Mucosa of rectum (tissue), 2 donors: Measurements from ENCODE around the gene C5orf58.

Experiments used
- H3K27ac ChIP-seq, 2 donors: one replicate each; pipeline ENCODE4 v1.7.0; 2013; ENCODE audit warnings: inconsistent platforms in 2 of 2, low read depth in 2 of 2, low read length in 2 of 2
- H3K27me3 ChIP-seq, 2 donors: one replicate each; pipeline ENCODE4 v1.7.0; 2013; ENCODE audit warnings: low read length in 2 of 2; ENCODE audit not compliant: control insufficient read depth in 2 of 2, insufficient read depth in 2 of 2
- H3K36me3 ChIP-seq, 2 donors: one replicate each; pipeline ENCODE4 v1.7.0; 2013; ENCODE audit warnings: low read length in 2 of 2; ENCODE audit not compliant: control insufficient read depth in 2 of 2, insufficient read depth in 2 of 2
- H3K4me1 ChIP-seq, 2 donors: one replicate each; pipeline ENCODE4 v1.7.0; 2013; ENCODE audit warnings: low read length in 2 of 2, mild to moderate bottlenecking in 1 of 2; ENCODE audit not compliant: control insufficient read depth in 2 of 2, insufficient read depth in 2 of 2
- H3K4me3 ChIP-seq, 2 donors: one replicate each; pipeline ENCODE4 v1.7.0; 2013; ENCODE audit warnings: low read length in 2 of 2
- H3K9ac ChIP-seq, 2 donors: one replicate each; pipeline ENCODE4 v1.7.0; 2013; ENCODE audit warnings: low read length in 2 of 2, low read depth in 1 of 2, mild to moderate bottlenecking in 1 of 2
- H3K9me3 ChIP-seq, 2 donors: one replicate each; pipeline ENCODE4 v1.7.0; 2013; ENCODE audit warnings: low read length in 2 of 2; ENCODE audit not compliant: control insufficient read depth in 2 of 2
- donor health status: healthy.
- donor health status: Normal muscosa, but diverticular disease.

Gene C5orf58

GRCh38 chr5:170267431-170268152 lies 34.8 kb downstream of the C5orf58 start:
- Histone ChIP-seq H3K9ac (no peak overlapping the region), H3K4me1 (peaks cover 8 to 16% of the 10 kb centered on the region in 2 donors), H3K36me3 (peaks cover 0 to 8% of the 10 kb centered on the region in 2 donors), H3K27ac (no peak overlapping the region), H3K9me3 (no peaks in the 10 kb centered on the region), H3K27me3 (no peaks in the 10 kb centered on the region), H3K4me3 (no peak overlapping the region)

GRCh38 chr5:170268153-170268689 lies 35.4 kb downstream of the C5orf58 start:
- Histone ChIP-seq H3K9me3 (no peaks in the 10 kb centered on the region), H3K27ac (no peak overlapping the region), H3K36me3 (peaks cover 0 to 8% of the 10 kb centered on the region in 2 donors), H3K9ac (no peak overlapping the region), H3K4me1 (peaks cover 8 to 16% of the 10 kb centered on the region in 2 donors), H3K27me3 (no peaks in the 10 kb centered on the region), H3K4me3 (no peak overlapping the region)

- H3K27ac ChIP-seq = peak overlapping the region; percentile 34 to 48
- no peak overlapping the region for H3K9ac ChIP-seq
- H3K27me3 ChIP-seq = no peaks in the 10 kb centered on the region
- H3K36me3 ChIP-seq = peaks cover 2 to 8% of the 10 kb centered on the region in 2 donors
- no peaks in the 10 kb centered on the region for H3K9me3 ChIP-seq
- H3K4me3 ChIP-seq = no peak overlapping the region
- peaks cover 8 to 16% of the 10 kb centered on the region in 2 donors for H3K4me1 ChIP-seq
These were observed 36.1 kb downstream of the C5orf58 start for GRCh38 chr5:170268884-170269283.

GRCh38 chr5:170269579-170269978 lies 36.8 kb downstream of the C5orf58 start:
- Histone ChIP-seq H3K9me3 (no peaks in the 10 kb centered on the region), H3K9ac (no peak overlapping the region), H3K4me3 (no peak overlapping the region), H3K27ac (peak overlapping the region; percentile 34 to 48), H3K4me1 (peaks cover 8 to 16% of the 10 kb centered on the region in 2 donors), H3K36me3 (peaks cover 5 to 8% of the 10 kb centered on the region in 2 donors), H3K27me3 (no peaks in the 10 kb centered on the region)

GRCh38 chr5:170270293-170271069 lies 37.7 kb downstream of the C5orf58 start:
- no peak overlapping the region for H3K4me3 ChIP-seq
- no peak overlapping the region for H3K27ac ChIP-seq
- H3K9ac ChIP-seq = no peak overlapping the region
- H3K27me3 ChIP-seq = no peaks in the 10 kb centered on the region
- peaks cover 5 to 7% of the 10 kb centered on the region in 2 donors for H3K36me3 ChIP-seq
- peaks cover 8 to 18% of the 10 kb centered on the region in 2 donors for H3K4me1 ChIP-seq
- H3K9me3 ChIP-seq = no peaks in the 10 kb centered on the region

GRCh38 chr5:170273968-170274710 lies 41.4 kb downstream of the C5orf58 start:
- Histone ChIP-seq H3K27me3 (no peaks in the 10 kb centered on the region), H3K27ac (no peak overlapping the region), H3K36me3 (peaks cover 4 to 5% of the 10 kb centered on the region in 2 donors), H3K4me1 (peaks cover 10 to 12% of the 10 kb centered on the region in 2 donors), H3K9ac (no peak overlapping the region), H3K4me3 (no peak overlapping the region), H3K9me3 (no peaks in the 10 kb centered on the region)

- H3K9me3 ChIP-seq = no peaks in the 10 kb centered on the region
- no peak overlapping the region for H3K9ac ChIP-seq
- H3K36me3 ChIP-seq = peaks cover 2 to 5% of the 10 kb centered on the region in 2 donors
- H3K4me1 ChIP-seq = peaks cover 8 to 15% of the 10 kb centered on the region in 2 donors
- H3K27me3 ChIP-seq = no peaks in the 10 kb centered on the region
- H3K27ac ChIP-seq = peak overlapping the region; percentile 13 to 53
- H3K4me3 ChIP-seq = no peak overlapping the region
These were observed 42.7 kb downstream of the C5orf58 start for GRCh38 chr5:170275376-170275994.

- Histone ChIP-seq H3K4me1 (peaks cover 8 to 16% of the 10 kb centered on the region in 2 donors), H3K9ac (no peak overlapping the region), H3K27me3 (no peaks in the 10 kb centered on the region), H3K9me3 (no peaks in the 10 kb centered on the region), H3K4me3 (no peak overlapping the region), H3K27ac (peak overlapping the region in 1 of 2 donors; percentile 13), H3K36me3 (peaks cover 0 to 5% of the 10 kb centered on the region in 2 donors)
These were observed 43.4 kb downstream of the C5orf58 start for GRCh38 chr5:170276140-170276539.

- Histone ChIP-seq H3K4me1 (peaks cover 8 to 16% of the 10 kb centered on the region in 2 donors), H3K36me3 (peaks cover 0 to 5% of the 10 kb centered on the region in 2 donors)
These were observed 45.1 kb downstream of the C5orf58 start for GRCh38 chr5:170277867-170278281.

More at GRCh38 chr5:170277867-170278281, 45.1 kb downstream of the C5orf58 start:
- Histone ChIP-seq H3K27me3 (no peaks in the 10 kb centered on the region), H3K9ac (no peak overlapping the region), H3K27ac (peak overlapping the region in 1 of 2 donors; percentile 49), H3K4me3 (no peak overlapping the region), H3K9me3 (no peaks in the 10 kb centered on the region)
